B cell (primary cell): Measurements from ENCODE around the gene BNIPL. TPM values are rescaled to one million over a fixed set of nuclear protein-coding genes. Genes with fewer than 3 reads are reported as not detected.

Source experiments
- ATAC-seq: fragments of 200-7000 bp; cut with Tn5 transposase; one replicate; pipeline ENCODE4 v1.10.0; 2021; ENCODE audit warnings: low read depth, mild to moderate bottlenecking, moderate number of reproducible peaks, moderate library complexity
- CTCF ChIA-PET: fragments of 350-600 bp; sonication (Branson Sonifier 250); formaldehyde crosslinking; loops from one replicate; lab custom pipeline; 2021; ENCODE audit warnings: antibody characterized with exemption, inconsistent platforms; lab: Charles Lee
- POLR2A ChIA-PET: fragments of 350-600 bp; sonication (Branson Sonifier 250); formaldehyde crosslinking; loops from one replicate; lab custom pipeline; 2021; ENCODE audit warnings: antibody characterized with exemption; lab: Charles Lee
- DNase-seq: peaks from one replicate; pipeline ENCODE4 v3.0.0; 2013
- H2AFZ ChIP-seq: 2 replicates; pipeline ENCODE4 v1.6.1; 2012; ENCODE audit warnings: mild to moderate bottlenecking, low read depth, low read length; ENCODE audit not compliant: insufficient read depth, poor library complexity, severe bottlenecking
- H3K27ac ChIP-seq, 2 donors: 1 replicate in 1 of 2; 2 replicates in 1 of 2; pipeline ENCODE4 v1.5.1; 2012 to 2013; ENCODE audit warnings: low read length in 2 of 2, mild to moderate bottlenecking in 2 of 2, moderate library complexity in 1 of 2
- H3K27me3 ChIP-seq, 4 experiments: fragments of 200-600 bp in 1 of 4; sonication (generic) in 1 of 4; replicated peaks in 1 of 4; 1 replicate in 2 of 4; 2 replicates in 2 of 4; pipeline versions ENCODE4 v1.6.1 to v1.7.0; 2013 to 2016; ENCODE audit warnings: low read length in 3 of 4, mild to moderate bottlenecking in 2 of 4, mixed read lengths in 1 of 4, moderate library complexity in 1 of 4; ENCODE audit not compliant: insufficient read depth in 4 of 4, control insufficient read depth in 3 of 4; ENCODE audit errors: control extremely low read depth in 1 of 4
- H3K36me3 ChIP-seq, 2 experiments: replicated peaks in 1 of 2; 1 replicate in 1 of 2; 2 replicates in 1 of 2; pipeline versions ENCODE4 v1.6.1 to v1.7.1; 2013; ENCODE audit warnings: low read length in 1 of 2; ENCODE audit not compliant: insufficient read depth in 2 of 2, control insufficient read depth in 1 of 2; ENCODE audit errors: control extremely low read depth in 1 of 2, extremely low read depth in 1 of 2
- H3K4me1 ChIP-seq, 2 donors: fragments of 200-600 bp in 1 of 2; sonication (generic) in 1 of 2; 1 replicate in 1 of 2; 2 replicates in 1 of 2; pipeline versions ENCODE4 v1.5.1 to v1.6.1; 2013 to 2017; ENCODE audit warnings: low read length in 2 of 2; ENCODE audit not compliant: control insufficient read depth in 2 of 2, insufficient read depth in 2 of 2
- H3K4me2 ChIP-seq: replicated peaks from 2 replicates; pipeline ENCODE3; 2012; ENCODE audit warnings: mild to moderate bottlenecking, low read depth, low read length; ENCODE audit not compliant: poor library complexity, severe bottlenecking
- H3K4me3 ChIP-seq, 5 experiments: fragments of 200-600 bp in 1 of 5; sonication (generic) in 1 of 5; 1 replicate in 3 of 5; 2 replicates in 2 of 5; pipeline versions ENCODE4 v1.5.1 to v1.7.0; 2011 to 2016; ENCODE audit warnings: low read length in 4 of 5, mild to moderate bottlenecking in 4 of 5, low read depth in 2 of 5, control low read depth in 1 of 5, moderate library complexity in 1 of 5; ENCODE audit not compliant: insufficient read depth in 1 of 5; ENCODE audit errors: control extremely low read depth in 1 of 5, extremely low read depth in 1 of 5
- H3K79me2 ChIP-seq: fragments of 200-600 bp; sonication (generic); one replicate; pipeline ENCODE4 v1.6.0; 2016; ENCODE audit warnings: low read length; ENCODE audit not compliant: control insufficient read depth, insufficient read depth
- H3K9ac ChIP-seq: fragments of 200-600 bp; sonication (generic); 2 replicates; pipeline ENCODE4 v1.6.1; 2017; ENCODE audit warnings: mild to moderate bottlenecking, low read length, moderate library complexity
- H3K9me3 ChIP-seq, 3 donors: one replicate each; pipeline versions ENCODE4 v1.6.1 to v1.7.1; 2013; ENCODE audit warnings: low read length in 2 of 3; ENCODE audit not compliant: control insufficient read depth in 2 of 3, insufficient read depth in 1 of 3; ENCODE audit errors: control extremely low read depth in 1 of 3
- H4K20me1 ChIP-seq: 2 replicates; pipeline ENCODE4 v1.6.0; 2012; ENCODE audit warnings: mild to moderate bottlenecking, low read length; ENCODE audit not compliant: insufficient read depth, control insufficient read depth, poor library complexity, severe bottlenecking
- H3K27ac Mint-ChIP-seq: one replicate; pipeline ENCODE4 v1.8.0; 2021; ENCODE audit warnings: mixed read lengths
- H3K27me3 Mint-ChIP-seq: one replicate; pipeline ENCODE4 v1.8.0; 2021; ENCODE audit warnings: mixed read lengths
- H3K4me1 Mint-ChIP-seq: one replicate; pipeline ENCODE4 v1.8.0; 2021; ENCODE audit warnings: mixed read lengths
- H3K4me3 Mint-ChIP-seq: one replicate; pipeline ENCODE4 v1.8.0; 2021; ENCODE audit warnings: mixed read lengths
- H3K9me3 Mint-ChIP-seq: one replicate; pipeline ENCODE4 v1.8.0; 2022; ENCODE audit warnings: mixed read lengths; ENCODE audit not compliant: insufficient read depth
- EZH2 ChIP-seq: IDR thresholded peaks from 2 replicates; pipeline ENCODE4 v1.6.1; 2012; ENCODE audit warnings: borderline replicate concordance, low read depth, mild to moderate bottlenecking, moderate library complexity, low read length; ENCODE audit not compliant: insufficient read depth, poor library complexity, severe bottlenecking
- WGBS: methylation state at CpG from one replicate; pipeline ENCODE4 v1.1.5; 2013; ENCODE audit warnings: missing lambda C conversion rate; ENCODE audit not compliant: insufficient coverage; 5-methylcytosine and 5-hydroxymethylcytosine counted together
- intact Hi-C: fragments of 100-400 bp; cut with micrococcal nuclease; formaldehyde crosslinking; loops from one replicate; pipeline ENCODE4 v1.10.0; 2022
- polyA plus RNA-seq: library from polyadenylated mRNA; depleted of rRNA; stranded (reverse); fragments of >200 nt; gene quantifications from 2 replicates; pipeline ENCODE4 v1.2.3, GENCODE V29; 2012
- total RNA-seq, 2 donors: library from RNA; stranded (reverse); fragments of 120-200 nt in 1 of 2; gene quantifications; 1 replicate in 1 of 2; 2 replicates in 1 of 2; pipeline versions ENCODE4 v1.2.3 to v1.2.4, GENCODE V29; 2013 to 2022
- TF ChIP-seq, protein P1 (sequence below): fragments of 200-600 bp; IDR thresholded peaks from one replicate; pipeline ENCODE4 v1.8.0; 2022; ENCODE audit warnings: antibody characterized with exemption, mild to moderate bottlenecking

Gene BNIPL
- total and polyA plus RNA-seq, 2 donors (not counting 1 experiment from before 2014, with no cell fraction given): 0.81 to 2.5 TPM

DNA sequence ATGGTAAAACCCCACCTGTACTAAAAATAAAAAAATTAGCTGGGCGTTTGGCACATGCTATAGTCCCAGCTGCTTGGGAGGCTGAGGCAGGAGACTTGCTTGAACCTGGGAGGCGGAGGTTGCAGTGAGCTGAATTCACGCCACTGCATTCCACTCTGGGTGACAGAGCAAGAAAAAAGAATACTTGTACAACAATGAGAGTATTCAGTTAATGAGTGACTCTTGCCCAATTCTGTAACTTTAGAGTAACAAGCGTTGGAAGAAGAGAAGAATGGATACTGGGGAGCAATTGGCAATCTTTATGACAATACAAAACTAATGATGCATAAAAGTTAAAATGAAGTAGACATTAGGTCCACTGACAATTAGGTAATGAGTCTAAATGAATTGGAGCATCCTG lies 43.8 kb upstream of the BNIPL start:
- Histone ChIP-seq H3K36me3 (peaks cover 2 to 9% of the 10 kb centered on the region in 2 experiments), H3K4me2 (no peak overlapping the region), H3K9me3 (no peaks in the 10 kb centered on the region), H3K4me3 (no peak overlapping the region), H2AFZ (no peak overlapping the region), H3K27me3 (no peaks in the 10 kb centered on the region), H3K27ac (no peak overlapping the region), H3K9ac (no peak overlapping the region), H4K20me1 (no peaks in the 10 kb centered on the region), H3K4me1 (peaks cover 0 to 3% of the 10 kb centered on the region in 2 donors), H3K79me2 (no peaks in the 10 kb centered on the region)
- H3K27ac Mint-ChIP-seq: no peak overlapping the region
- DNase-seq (no peak), ATAC-seq (no peak)
- TF ChIP-seq, protein P1, sequence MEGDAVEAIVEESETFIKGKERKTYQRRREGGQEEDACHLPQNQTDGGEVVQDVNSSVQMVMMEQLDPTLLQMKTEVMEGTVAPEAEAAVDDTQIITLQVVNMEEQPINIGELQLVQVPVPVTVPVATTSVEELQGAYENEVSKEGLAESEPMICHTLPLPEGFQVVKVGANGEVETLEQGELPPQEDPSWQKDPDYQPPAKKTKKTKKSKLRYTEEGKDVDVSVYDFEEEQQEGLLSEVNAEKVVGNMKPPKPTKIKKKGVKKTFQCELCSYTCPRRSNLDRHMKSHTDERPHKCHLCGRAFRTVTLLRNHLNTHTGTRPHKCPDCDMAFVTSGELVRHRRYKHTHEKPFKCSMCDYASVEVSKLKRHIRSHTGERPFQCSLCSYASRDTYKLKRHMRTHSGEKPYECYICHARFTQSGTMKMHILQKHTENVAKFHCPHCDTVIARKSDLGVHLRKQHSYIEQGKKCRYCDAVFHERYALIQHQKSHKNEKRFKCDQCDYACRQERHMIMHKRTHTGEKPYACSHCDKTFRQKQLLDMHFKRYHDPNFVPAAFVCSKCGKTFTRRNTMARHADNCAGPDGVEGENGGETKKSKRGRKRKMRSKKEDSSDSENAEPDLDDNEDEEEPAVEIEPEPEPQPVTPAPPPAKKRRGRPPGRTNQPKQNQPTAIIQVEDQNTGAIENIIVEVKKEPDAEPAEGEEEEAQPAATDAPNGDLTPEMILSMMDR: no peak
- TF ChIP-seq EZH2: no peak
- no peaks in the 10 kb centered on the region for H3K9me3 Mint-ChIP-seq
- 73% methylated on average over 3 of the region's 4 CpGs for whole genome bisulfite sequencing
- no peak overlapping the region for H3K4me3 Mint-ChIP-seq
- POLR2A ChIA-PET: no interaction called here
- CTCF ChIA-PET: no interaction called here
- H3K27me3 Mint-ChIP-seq: no peaks in the 10 kb centered on the region
- intact Hi-C loops: loop anchor here (10.0 kb wide), 1 partner anchor 738 kb away; the partner anchor contains the start of gene CA14
- peaks cover 4% of the 10 kb centered on the region for H3K4me1 Mint-ChIP-seq

DNA sequence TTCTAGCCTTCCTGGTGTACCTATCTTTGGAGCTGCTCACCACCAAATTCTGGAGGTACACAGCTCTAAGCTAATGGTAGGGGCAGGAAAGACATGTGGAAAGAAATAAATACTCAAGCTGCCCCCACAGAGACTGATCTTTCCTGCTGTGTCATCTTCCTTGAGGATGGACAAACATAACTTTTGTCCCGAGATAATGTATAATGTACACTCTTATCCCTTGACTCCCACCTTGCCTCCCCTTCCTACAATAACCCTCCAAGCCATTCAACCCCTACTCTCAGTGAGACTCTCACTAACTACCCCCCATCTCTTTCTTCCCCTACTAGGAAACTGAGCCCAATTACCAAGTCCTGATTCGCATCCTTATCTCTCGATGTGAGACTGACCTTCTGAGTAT lies 42.1 kb upstream of the BNIPL start:
- peaks cover 0 to 3% of the 10 kb centered on the region in 2 donors for H3K4me1 ChIP-seq
- no peak overlapping the region for H3K27ac ChIP-seq
- intact Hi-C loops: loop anchor here (10.0 kb wide), 1 partner anchor 739 kb away; the partner anchor contains the start of gene CA14
- H3K9me3 Mint-ChIP-seq: no peaks in the 10 kb centered on the region
- H3K9ac ChIP-seq: no peak overlapping the region
- 90% methylated on average over 2 of the region's 3 CpGs for WGBS
- no peak overlapping the region for H3K27ac Mint-ChIP-seq
- no peaks in the 10 kb centered on the region for H3K27me3 ChIP-seq
- TF ChIP-seq, protein P1: no peak
- no peak for TF ChIP-seq EZH2
- CTCF ChIA-PET: interaction anchor here (0.7 to 5.3 kb wide), 7 partner anchors 12 to 162 kb away, joined by 3 to 63 read pairs (median 4); partner anchors contain the start of genes ANXA9, MINDY1 and TNFAIP8L2
- H3K9me3 ChIP-seq: no peaks in the 10 kb centered on the region
- no peaks in the 10 kb centered on the region for H3K27me3 Mint-ChIP-seq
- H4K20me1 ChIP-seq: no peaks in the 10 kb centered on the region
- DNase-seq: no peak
- ATAC-seq: no peak
- H3K4me2 ChIP-seq: no peak overlapping the region
- peaks cover 4% of the 10 kb centered on the region for H3K4me1 Mint-ChIP-seq
- no peaks in the 10 kb centered on the region for H3K79me2 ChIP-seq
- H3K4me3 Mint-ChIP-seq: no peak overlapping the region
- peaks cover 3 to 13% of the 10 kb centered on the region in 2 experiments for H3K36me3 ChIP-seq
- H3K4me3 ChIP-seq: no peak overlapping the region
- POLR2A ChIA-PET: no interaction called here
- H2AFZ ChIP-seq: no peak overlapping the region
